ENCODE measurements around the gene ZNF787. TPM values are rescaled to one million over a fixed set of nuclear protein-coding genes. Genes with fewer than 3 reads are reported as not detected.

Gene ZNF787
- total and polyA plus RNA-seq, 2 donors (not counting 3 experiments of a cell fraction or from before 2014, with no cell fraction given): 11.6 to 32.7 TPM

GRCh38 chr19:56096665-56097064 lies 24.4 kb downstream of the ZNF787 start:
- no peak for DNase-seq (ENCODE audit: low read depth, low spot score)
- intact Hi-C loops (cut with micrococcal nuclease) (no loop called here), dilution Hi-C loops (cut with MboI; ENCODE audit: extremely low pct_ligation_motif_present, low sequenced_read_pairs) (no loop called here)
- Histone ChIP-seq H3K79me2 (ENCODE audit: control insufficient read depth, insufficient read depth, low read length) (peaks cover 18% of the 10 kb centered on the region), H4K20me1 (replicated peaks; ENCODE audit: control insufficient read depth, extremely low read depth, insufficient read depth, low read length) (no peaks in the 10 kb centered on the region), H3K4me2 (ENCODE audit: insufficient read depth, low read length) (no peak overlapping the region), H3K27me3 (ENCODE audit: control insufficient read depth in 2 of 2, insufficient read depth in 2 of 2, low read length in 2 of 2) (no peaks in the 10 kb centered on the region), H3K9ac (replicated peaks; ENCODE audit: extremely low read depth, insufficient read depth, low read length) (no peak overlapping the region), H3K36me3 (ENCODE audit: control insufficient read depth in 2 of 2, extremely low read depth in 1 of 2, insufficient read depth in 2 of 2, low read length in 2 of 2) (peaks cover 0 to 10% of the 10 kb centered on the region in 2 experiments), H3K27ac (ENCODE audit: insufficient read depth, low read depth, low read length) (no peak overlapping the region), H3K4me1 (ENCODE audit: control insufficient read depth, extremely low read depth, insufficient read depth, low read length) (no peaks in the 10 kb centered on the region), H3K9me1 (replicated peaks; ENCODE audit: control insufficient read depth, extremely low read depth, insufficient read depth, low read length) (no peaks in the 10 kb centered on the region), H2AFZ (ENCODE audit: low read depth, low read length) (no peak overlapping the region), H3K9me3 (replicated peaks; ENCODE audit: control insufficient read depth, insufficient read depth, low read length) (no peaks in the 10 kb centered on the region), H3K4me3 (replicated peaks in 1 of 3; ENCODE audit: insufficient read depth in 1 of 3, low read depth in 1 of 3, low read length in 3 of 3) (no peak overlapping the region)
- ChIA-PET CTCF (interaction anchor here (0.5 to 1.5 kb wide), 2 partner anchors 16 to 218 kb away, joined by 3 to 4 read pairs; partner anchors contain the start of gene ZSCAN5A), POLR2A (no interaction called here)
- BruUV-seq (replicated peaks): no TSS peak
- TF ChIP-seq JUN (IDR thresholded peaks at IDR 0.05; ENCODE audit: borderline replicate concordance, insufficient read depth, insufficient read length, low read depth) (no peak), FOS (IDR thresholded peaks at IDR 0.05; ENCODE audit: borderline replicate concordance, insufficient read depth, low read length) (no peak), EZH2 (IDR thresholded peaks at IDR 0.05; ENCODE audit: borderline replicate concordance, low read depth, low read length, severe bottlenecking) (no peak), CTCF (IDR thresholded peaks at IDR 0.05; ENCODE audit: extremely low read depth in 1 of 2, insufficient read depth in 1 of 2, low read depth in 1 of 2, low read length in 2 of 2) (no peak), MYC (IDR thresholded peaks at IDR 0.05; ENCODE audit: low read depth, low read length) (no peak), POLR2AphosphoS5 (IDR thresholded peaks at IDR 0.05; ENCODE audit: insufficient read depth, low read depth, low read length) (no peak), POLR2A (IDR thresholded peaks at IDR 0.05; ENCODE audit: low read depth, low read length) (no peak), MAX (IDR thresholded peaks at IDR 0.05; ENCODE audit: insufficient read depth, insufficient read length) (no peak), GATA2 (IDR thresholded peaks at IDR 0.05; ENCODE audit: insufficient read depth, insufficient read length, low read depth, low read length) (no peak)
- FAIRE-seq: no peak

Measured in endothelial cell of umbilical vein (primary cell).